Measurements from ENCODE around the gene CADPS. TPM values are rescaled to one million over a fixed set of nuclear protein-coding genes. Genes with fewer than 3 reads are reported as not detected.

Gene CADPS
- polyA plus RNA-seq, 1 experiment, result not detected

GRCh38 chr3:62895901-62896300, 20.7 kb upstream of the CADPS start:
- Histone ChIP-seq H3K36me3 (ENCODE audit: control insufficient read depth, insufficient read depth, low read length) (no peaks in the 10 kb centered on the region), H3K27me3 (ENCODE audit: control insufficient read depth, insufficient read depth, low read length) (no peaks in the 10 kb centered on the region), H3K4me3 (ENCODE audit: low read depth, low read length) (no peak overlapping the region)
- TF ChIP-seq CTCF (IDR thresholded peaks at IDR 0.05; ENCODE audit: insufficient read depth, low read depth, low read length), result no peak
- DNase-seq (ENCODE audit: low read depth), result no peak
- ChIA-PET POLR2A (no interaction called here), CTCF (interaction anchor here (0.8 kb wide), 1 partner anchor 297 kb away, joined by 3 read pairs; no protein-coding TSS in a partner anchor)

- Histone ChIP-seq H3K27me3 (ENCODE audit: control insufficient read depth, insufficient read depth, low read length) (no peaks in the 10 kb centered on the region), H3K4me3 (ENCODE audit: low read depth, low read length) (no peak overlapping the region), H3K36me3 (ENCODE audit: control insufficient read depth, insufficient read depth, low read length) (no peaks in the 10 kb centered on the region)
- ChIA-PET POLR2A (no interaction called here), CTCF (no interaction called here)
- DNase-seq (ENCODE audit: low read depth), result no peak
- TF ChIP-seq CTCF (IDR thresholded peaks at IDR 0.05; ENCODE audit: insufficient read depth, low read depth, low read length), result no peak
Measured at GRCh38 chr3:62892951-62893350, 17.7 kb upstream of the CADPS start.

GRCh38 chr3:62892045-62892444, 16.8 kb upstream of the CADPS start:
- ChIA-PET CTCF (no interaction called here), POLR2A (no interaction called here)
- Histone ChIP-seq H3K27me3 (ENCODE audit: control insufficient read depth, insufficient read depth, low read length) (no peaks in the 10 kb centered on the region), H3K4me3 (ENCODE audit: low read depth, low read length) (no peak overlapping the region), H3K36me3 (ENCODE audit: control insufficient read depth, insufficient read depth, low read length) (no peaks in the 10 kb centered on the region)
- TF ChIP-seq CTCF (IDR thresholded peaks at IDR 0.05; ENCODE audit: insufficient read depth, low read depth, low read length), result no peak
- DNase-seq (ENCODE audit: low read depth), result no peak

GRCh38 chr3:62888778-62889177, 13.6 kb upstream of the CADPS start:
- no peaks in the 10 kb centered on the region for H3K36me3 ChIP-seq (ENCODE audit: control insufficient read depth, insufficient read depth, low read length)
- TF ChIP-seq CTCF (IDR thresholded peaks at IDR 0.05; ENCODE audit: insufficient read depth, low read depth, low read length), result no peak
- ChIA-PET CTCF (no interaction called here), POLR2A (no interaction called here)
- H3K27me3 ChIP-seq (ENCODE audit: control insufficient read depth, insufficient read depth, low read length), result no peaks in the 10 kb centered on the region
- no peak for DNase-seq (ENCODE audit: low read depth)
- H3K4me3 ChIP-seq (ENCODE audit: low read depth, low read length), result no peak overlapping the region

GRCh38 chr3:62888180-62888579, 13.0 kb upstream of the CADPS start:
- DNase-seq (ENCODE audit: low read depth), result no peak
- TF ChIP-seq CTCF (IDR thresholded peaks at IDR 0.05; ENCODE audit: insufficient read depth, low read depth, low read length), result no peak
- Histone ChIP-seq H3K36me3 (ENCODE audit: control insufficient read depth, insufficient read depth, low read length) (no peaks in the 10 kb centered on the region), H3K27me3 (ENCODE audit: control insufficient read depth, insufficient read depth, low read length) (no peaks in the 10 kb centered on the region), H3K4me3 (ENCODE audit: low read depth, low read length) (no peak overlapping the region)
- POLR2A ChIA-PET, result no interaction called here
- CTCF ChIA-PET, result no interaction called here
